OCI-LY7 (cell line): Measurements from ENCODE around the gene NIPSNAP3A. TPM values are rescaled to one million over a fixed set of nuclear protein-coding genes. Genes with fewer than 3 reads are reported as not detected.

ENCODE experiments used
- BruUV-seq: library from RNA; stranded (reverse); fragments of 400-500 nt; replicated peaks from 2 replicates; lab custom pipeline; 2021; lab: Mats Ljungman, UMichigan
- CTCF ChIA-PET: fragments of 300-600 bp; sonication (Branson Sonifier 250); formaldehyde crosslinking; loops from one replicate; lab custom pipeline; 2022; ENCODE audit warnings: antibody characterized with exemption; ENCODE audit not compliant: unreplicated experiment; lab: Charles Lee
- POLR2A ChIA-PET: fragments of 300-600 bp; sonication (Branson Sonifier 250); formaldehyde crosslinking; loops from one replicate; lab custom pipeline; 2022; ENCODE audit warnings: antibody characterized with exemption; lab: Charles Lee
- DNase-seq: peaks from one replicate; pipeline ENCODE4 v3.0.0-alpha.2; 2015; ENCODE audit warnings: low spot score
- H2AFZ ChIP-seq: fragments of 200-600 bp; sonication (generic), shearing (Covaris generic); 2 replicates; pipeline ENCODE4 v1.6.1; 2014; ENCODE audit warnings: mild to moderate bottlenecking, antibody characterized with exemption, low read length, moderate library complexity
- H3K27ac ChIP-seq: fragments of 200-600 bp; sonication (generic); 2 replicates; pipeline ENCODE4 v1.5.1; 2014; ENCODE audit warnings: mixed run types, low read depth, mild to moderate bottlenecking, moderate library complexity, low read length, inconsistent platforms; ENCODE audit not compliant: poor library complexity, severe bottlenecking
- H3K36me3 ChIP-seq: fragments of 200-600 bp; sonication (generic); 2 replicates; pipeline ENCODE4 v1.6.1; 2014; ENCODE audit warnings: mild to moderate bottlenecking, antibody characterized with exemption, low read length, moderate library complexity, mixed read lengths; ENCODE audit not compliant: insufficient read depth
- H3K4me1 ChIP-seq: fragments of 200-600 bp; sonication (generic); 2 replicates; pipeline ENCODE4 v1.5.1; 2014; ENCODE audit warnings: mild to moderate bottlenecking, low read length; ENCODE audit not compliant: insufficient read depth, poor library complexity, severe bottlenecking
- H3K4me2 ChIP-seq: fragments of 200-600 bp; sonication (generic); 2 replicates; pipeline ENCODE4 v1.6.1; 2014; ENCODE audit warnings: mild to moderate bottlenecking, low read length
- H3K4me3 ChIP-seq: fragments of 200-600 bp; sonication (generic); 2 replicates; pipeline ENCODE4 v1.5.1; 2014; ENCODE audit warnings: mild to moderate bottlenecking, low read depth, low read length; ENCODE audit not compliant: poor library complexity, severe bottlenecking
- H3K79me2 ChIP-seq: fragments of 200-600 bp; sonication (generic); 2 replicates; pipeline ENCODE4 v1.6.1; 2016; ENCODE audit warnings: low read depth, mild to moderate bottlenecking, low read length, moderate library complexity, mixed read lengths; ENCODE audit not compliant: insufficient read depth
- H3K9me2 ChIP-seq: fragments of 200-600 bp; sonication (generic); 2 replicates; pipeline ENCODE4 v1.6.1; 2016; ENCODE audit warnings: mild to moderate bottlenecking, low read length, mixed read lengths; ENCODE audit not compliant: insufficient read depth
- H3K9me3 ChIP-seq: fragments of 200-600 bp; sonication (generic); 2 replicates; pipeline ENCODE4 v1.6.1; 2014; ENCODE audit warnings: mild to moderate bottlenecking, mixed run types, low read length, mixed read lengths
- H4K20me1 ChIP-seq: fragments of 200-600 bp; sonication (generic); 2 replicates; pipeline ENCODE4 v1.6.1; 2014; ENCODE audit warnings: mild to moderate bottlenecking, antibody characterized with exemption, low read length, moderate library complexity, mixed read lengths; ENCODE audit not compliant: insufficient read depth
- EZH2phosphoT487 ChIP-seq: fragments of 200-600 bp; sonication (generic); IDR thresholded peaks from 2 replicates; pipeline ENCODE4 v1.6.1; 2018; ENCODE audit warnings: low read depth, borderline replicate concordance, mild to moderate bottlenecking, mixed run types, antibody characterized with exemption, low read length, moderate library complexity, mixed read lengths
- intact Hi-C: fragments of 100-400 bp; cut with micrococcal nuclease; formaldehyde crosslinking; loops from one replicate; pipeline ENCODE4 v1.10.0; 2022; ENCODE audit not compliant: unreplicated experiment
- total RNA-seq, 2 experiments: library from RNA; depleted of rRNA in 1 of 2; stranded (reverse); fragments of >200 nt in 1 of 2; shearing (Covaris generic) in 1 of 2; gene quantifications; 2 replicates each; pipeline ENCODE4 v1.2.3, GENCODE V29; 2014 to 2022
- TF ChIP-seq, protein P1 (sequence below): fragments of 200-600 bp; sonication (generic); conservative IDR thresholded peaks from 2 replicates; pipeline ENCODE4 v1.5.1; 2014; ENCODE audit warnings: mild to moderate bottlenecking, antibody characterized with exemption, low read length, moderate library complexity, mixed read lengths

Gene NIPSNAP3A
- total RNA-seq, 2 experiments from 2014 or later, result 20.2 to 25.2 TPM

DNA sequence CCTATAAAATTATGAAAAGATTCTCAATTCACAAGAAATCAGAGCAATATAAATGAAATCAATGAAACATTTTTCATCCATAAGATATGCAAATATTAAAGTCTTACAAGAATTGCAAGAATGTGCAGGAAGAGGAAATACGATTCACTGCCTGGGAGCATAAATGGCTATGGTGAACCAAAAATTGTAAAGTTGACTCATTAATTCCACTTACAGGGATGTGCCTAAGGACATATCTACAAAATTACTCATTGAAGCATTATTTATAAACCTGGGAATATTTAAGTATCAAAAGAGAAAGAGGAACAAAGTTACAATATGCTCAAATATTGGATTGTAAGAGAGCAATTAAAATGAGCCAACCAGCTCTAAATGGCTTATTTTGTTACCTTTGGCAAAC lies 6.9 kb upstream of the NIPSNAP3A start:
- H3K4me1 ChIP-seq, result peaks cover 13% of the 10 kb centered on the region
- BruUV-seq, result no TSS peak
- H3K9me3 ChIP-seq, result no peaks in the 10 kb centered on the region
- H2AFZ ChIP-seq, result peak overlapping the region; percentile 34; the same call in 1 of the 2 replicates
- no peaks in the 10 kb centered on the region for H3K79me2 ChIP-seq
- H3K4me2 ChIP-seq, result peak overlapping the region; percentile 18
- no peak overlapping the region for H3K4me3 ChIP-seq
- CTCF ChIA-PET, result no interaction called here
- no peaks in the 10 kb centered on the region for H4K20me1 ChIP-seq
- intact Hi-C loops, result loop anchor here (5.0 to 10.0 kb wide), 4 partner anchors 58 to 1343 kb away; partner anchors contain the start of gene TMEM38B
- DNase-seq, result no peak
- H3K9me2 ChIP-seq, result no peaks in the 10 kb centered on the region
- POLR2A ChIA-PET, result no interaction called here
- H3K36me3 ChIP-seq, result no peaks in the 10 kb centered on the region
- TF ChIP-seq, protein P1, sequence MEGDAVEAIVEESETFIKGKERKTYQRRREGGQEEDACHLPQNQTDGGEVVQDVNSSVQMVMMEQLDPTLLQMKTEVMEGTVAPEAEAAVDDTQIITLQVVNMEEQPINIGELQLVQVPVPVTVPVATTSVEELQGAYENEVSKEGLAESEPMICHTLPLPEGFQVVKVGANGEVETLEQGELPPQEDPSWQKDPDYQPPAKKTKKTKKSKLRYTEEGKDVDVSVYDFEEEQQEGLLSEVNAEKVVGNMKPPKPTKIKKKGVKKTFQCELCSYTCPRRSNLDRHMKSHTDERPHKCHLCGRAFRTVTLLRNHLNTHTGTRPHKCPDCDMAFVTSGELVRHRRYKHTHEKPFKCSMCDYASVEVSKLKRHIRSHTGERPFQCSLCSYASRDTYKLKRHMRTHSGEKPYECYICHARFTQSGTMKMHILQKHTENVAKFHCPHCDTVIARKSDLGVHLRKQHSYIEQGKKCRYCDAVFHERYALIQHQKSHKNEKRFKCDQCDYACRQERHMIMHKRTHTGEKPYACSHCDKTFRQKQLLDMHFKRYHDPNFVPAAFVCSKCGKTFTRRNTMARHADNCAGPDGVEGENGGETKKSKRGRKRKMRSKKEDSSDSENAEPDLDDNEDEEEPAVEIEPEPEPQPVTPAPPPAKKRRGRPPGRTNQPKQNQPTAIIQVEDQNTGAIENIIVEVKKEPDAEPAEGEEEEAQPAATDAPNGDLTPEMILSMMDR, result no peak
- no peak for TF ChIP-seq EZH2phosphoT487
- no peak overlapping the region for H3K27ac ChIP-seq

DNA sequence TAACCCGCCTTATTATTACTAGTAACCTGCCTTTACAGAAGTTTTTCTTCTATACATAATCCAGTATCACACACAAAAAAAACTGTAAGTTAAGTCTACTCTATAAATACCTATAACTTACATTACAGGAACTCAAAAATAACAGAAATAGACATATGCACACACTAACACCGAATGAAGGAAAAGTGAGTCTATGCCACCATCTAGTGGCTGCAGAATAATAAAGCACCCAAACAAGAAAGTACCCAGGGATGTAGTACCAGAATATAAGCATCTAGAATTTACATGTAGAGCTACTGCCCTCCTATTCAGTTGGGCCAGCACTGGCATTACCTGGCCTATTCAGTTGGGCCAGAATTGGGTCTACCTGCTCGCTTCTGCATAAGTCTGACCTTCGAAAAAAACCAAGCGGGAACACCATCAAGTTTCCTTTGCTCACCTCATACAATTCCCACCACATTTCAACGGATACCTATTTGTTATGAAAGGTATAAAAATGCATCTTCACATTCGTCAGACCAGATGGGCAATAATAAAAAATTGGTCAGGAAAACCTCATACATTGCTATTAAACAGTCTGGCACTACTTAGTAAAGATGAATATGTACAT lies 4.0 kb upstream of the NIPSNAP3A start:
- POLR2A ChIA-PET, result interaction anchor here (1.7 kb wide), 1 partner anchor 161 kb away, joined by 3 read pairs; no protein-coding TSS in a partner anchor
- peak; percentile 75 for DNase-seq
- intact Hi-C loops, result loop anchor here (2.0 to 10.0 kb wide), 6 partner anchors 61 to 1346 kb away; partner anchors contain the start of gene TMEM38B

More for the DNA sequence above, 4.0 kb upstream of the NIPSNAP3A start:
- no peaks in the 10 kb centered on the region for H3K9me2 ChIP-seq
- H3K9me3 ChIP-seq, result no peaks in the 10 kb centered on the region
- peaks cover 26% of the 10 kb centered on the region for H3K4me1 ChIP-seq
- H3K4me3 ChIP-seq, result no peak overlapping the region
- TF ChIP-seq, protein P1, result peak; percentile 94
- TF ChIP-seq EZH2phosphoT487, result no peak
- no peaks in the 10 kb centered on the region for H3K36me3 ChIP-seq
- H3K79me2 ChIP-seq, result peaks cover 17% of the 10 kb centered on the region; the same call in 1 of the 2 replicates
- H2AFZ ChIP-seq, result no peak overlapping the region
- CTCF ChIA-PET, result no interaction called here
- no peaks in the 10 kb centered on the region for H4K20me1 ChIP-seq
- no peak overlapping the region for H3K27ac ChIP-seq
- no TSS peak for BruUV-seq
- H3K4me2 ChIP-seq, result no peak overlapping the region
